ENCODE results near the gene PRSS56. TPM values are rescaled to one million over a fixed set of nuclear protein-coding genes. Genes with fewer than 3 reads are reported as not detected.
A peak's percentile ranks its signal among the peaks of the same experiment; 100 is the strongest.

Gene PRSS56
- total RNA-seq, 1 donor from 2014 or later: not detected

GRCh38 chr2:232482301-232483238, 37.6 kb upstream of the PRSS56 start:
- TF ChIP-seq, protein P1, sequence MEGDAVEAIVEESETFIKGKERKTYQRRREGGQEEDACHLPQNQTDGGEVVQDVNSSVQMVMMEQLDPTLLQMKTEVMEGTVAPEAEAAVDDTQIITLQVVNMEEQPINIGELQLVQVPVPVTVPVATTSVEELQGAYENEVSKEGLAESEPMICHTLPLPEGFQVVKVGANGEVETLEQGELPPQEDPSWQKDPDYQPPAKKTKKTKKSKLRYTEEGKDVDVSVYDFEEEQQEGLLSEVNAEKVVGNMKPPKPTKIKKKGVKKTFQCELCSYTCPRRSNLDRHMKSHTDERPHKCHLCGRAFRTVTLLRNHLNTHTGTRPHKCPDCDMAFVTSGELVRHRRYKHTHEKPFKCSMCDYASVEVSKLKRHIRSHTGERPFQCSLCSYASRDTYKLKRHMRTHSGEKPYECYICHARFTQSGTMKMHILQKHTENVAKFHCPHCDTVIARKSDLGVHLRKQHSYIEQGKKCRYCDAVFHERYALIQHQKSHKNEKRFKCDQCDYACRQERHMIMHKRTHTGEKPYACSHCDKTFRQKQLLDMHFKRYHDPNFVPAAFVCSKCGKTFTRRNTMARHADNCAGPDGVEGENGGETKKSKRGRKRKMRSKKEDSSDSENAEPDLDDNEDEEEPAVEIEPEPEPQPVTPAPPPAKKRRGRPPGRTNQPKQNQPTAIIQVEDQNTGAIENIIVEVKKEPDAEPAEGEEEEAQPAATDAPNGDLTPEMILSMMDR (IDR thresholded peaks at IDR 0.05; ENCODE audit: insufficient read depth, low read length, severe bottlenecking): no peak
- H3K27me3 ChIP-seq (ENCODE audit: control insufficient read depth, insufficient read depth, low read length): peaks cover 25% of the 10 kb centered on the region
- no peaks in the 10 kb centered on the region for H3K36me3 ChIP-seq (ENCODE audit: control insufficient read depth, insufficient read depth, low read length)
- DNase-seq (ENCODE audit: low read depth) (no peak), FAIRE-seq (no peak)
- no peak overlapping the region for H3K4me3 ChIP-seq (ENCODE audit: low read depth, low read length)

DNA sequence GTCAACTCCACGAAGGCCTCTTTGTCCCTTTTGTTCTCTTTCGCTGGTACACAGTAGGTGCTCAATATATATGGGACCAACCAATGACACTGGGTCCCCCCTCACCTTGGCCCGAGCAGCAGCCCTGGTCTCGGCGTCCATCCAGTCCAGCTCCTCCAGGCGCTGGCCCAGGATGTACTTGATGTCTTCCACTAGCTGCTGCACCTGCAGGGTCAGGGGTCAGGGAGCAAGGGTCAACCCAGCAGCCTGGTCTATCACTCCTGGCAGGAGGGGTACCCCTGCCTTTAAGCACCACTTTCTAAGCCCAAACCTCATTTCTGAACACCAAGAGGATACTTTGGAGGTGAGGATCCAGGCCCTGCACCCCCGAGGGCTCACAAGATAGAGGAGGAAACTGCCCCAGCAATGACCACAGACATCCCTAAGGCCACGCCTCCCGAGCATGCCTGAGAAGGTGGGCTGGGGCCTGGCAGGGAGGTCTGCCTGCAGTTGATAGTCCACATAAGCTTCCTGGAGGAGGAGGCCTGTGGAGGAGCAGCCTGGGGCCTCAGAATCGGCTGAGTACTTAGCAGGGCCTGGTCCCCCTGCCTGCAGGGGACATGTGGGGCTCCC, 36.8 kb upstream of the PRSS56 start:
- Histone ChIP-seq H3K36me3 (ENCODE audit: control insufficient read depth, insufficient read depth, low read length) (no peaks in the 10 kb centered on the region), H3K27me3 (ENCODE audit: control insufficient read depth, insufficient read depth, low read length) (peaks cover 29% of the 10 kb centered on the region), H3K4me3 (ENCODE audit: low read depth, low read length) (no peak overlapping the region)
- TF ChIP-seq, protein P1 (IDR thresholded peaks at IDR 0.05; ENCODE audit: insufficient read depth, low read length, severe bottlenecking): no peak
- FAIRE-seq (no peak), DNase-seq (ENCODE audit: low read depth) (no peak)

GRCh38 chr2:232483923-232484627, 36.1 kb upstream of the PRSS56 start:
- no peak for DNase-seq (ENCODE audit: low read depth)
- no peak for FAIRE-seq
- TF ChIP-seq, protein P1 (IDR thresholded peaks at IDR 0.05; ENCODE audit: insufficient read depth, low read length, severe bottlenecking): no peak
- Histone ChIP-seq H3K4me3 (ENCODE audit: low read depth, low read length) (no peak overlapping the region), H3K27me3 (ENCODE audit: control insufficient read depth, insufficient read depth, low read length) (peaks cover 34% of the 10 kb centered on the region), H3K36me3 (ENCODE audit: control insufficient read depth, insufficient read depth, low read length) (no peaks in the 10 kb centered on the region)

- Histone ChIP-seq H3K27me3 (ENCODE audit: control insufficient read depth, insufficient read depth, low read length) (peaks cover 34% of the 10 kb centered on the region), H3K4me3 (ENCODE audit: low read depth, low read length) (no peak overlapping the region), H3K36me3 (ENCODE audit: control insufficient read depth, insufficient read depth, low read length) (no peaks in the 10 kb centered on the region)
- peak; percentile 40 for FAIRE-seq
- no peak for DNase-seq (ENCODE audit: low read depth)
- TF ChIP-seq, protein P1 (IDR thresholded peaks at IDR 0.05; ENCODE audit: insufficient read depth, low read length, severe bottlenecking): no peak
These were observed 35.4 kb upstream of the PRSS56 start for GRCh38 chr2:232484628-232485347.

GRCh38 chr2:232485348-232485756, 34.8 kb upstream of the PRSS56 start:
- Histone ChIP-seq H3K36me3 (ENCODE audit: control insufficient read depth, insufficient read depth, low read length) (no peaks in the 10 kb centered on the region), H3K27me3 (ENCODE audit: control insufficient read depth, insufficient read depth, low read length) (peaks cover 34% of the 10 kb centered on the region), H3K4me3 (ENCODE audit: low read depth, low read length) (no peak overlapping the region)
- FAIRE-seq (no peak), DNase-seq (ENCODE audit: low read depth) (no peak)
- TF ChIP-seq, protein P1 (IDR thresholded peaks at IDR 0.05; ENCODE audit: insufficient read depth, low read length, severe bottlenecking): no peak
